A673 (cell line): ENCODE data around the gene JCAD. TPM values are rescaled to one million over a fixed set of nuclear protein-coding genes. Genes with fewer than 3 reads are reported as not detected.

Experiments used
- BruUV-seq: library from RNA; stranded (reverse); fragments of 400-500 nt; replicated peaks from 2 replicates; lab custom pipeline; 2021; lab: Mats Ljungman, UMichigan
- CTCF ChIA-PET: fragments of 300-600 bp; sonication (Branson Sonifier 250); formaldehyde crosslinking; loops from one replicate; lab custom pipeline; 2022; ENCODE audit warnings: antibody characterized with exemption; lab: Charles Lee
- POLR2A ChIA-PET: fragments of 300-600 bp; sonication (Branson Sonifier 250); formaldehyde crosslinking; loops from one replicate; lab custom pipeline; 2022; ENCODE audit warnings: antibody characterized with exemption; ENCODE audit not compliant: low non-redundant PET; lab: Charles Lee
- DNase-seq: peaks from one replicate; pipeline ENCODE4 v3.0.0-alpha.2; 2015; ENCODE audit warnings: low spot score
- H3K27ac ChIP-seq: fragments of 200-600 bp; sonication (generic); 2 replicates; pipeline ENCODE4 v1.5.1; 2016; ENCODE audit warnings: mixed run types, low read depth, mild to moderate bottlenecking, mixed read lengths, antibody characterized with exemption, low read length; ENCODE audit not compliant: poor library complexity, severe bottlenecking
- H3K27me3 ChIP-seq: fragments of 200-600 bp; sonication (generic); replicated peaks from 2 replicates; pipeline ENCODE4 v1.6.1; 2017; ENCODE audit warnings: mixed run types, low read depth, mild to moderate bottlenecking, mixed read lengths, antibody characterized with exemption, low read length; ENCODE audit not compliant: insufficient read depth, poor library complexity
- H3K36me3 ChIP-seq: fragments of 200-600 bp; sonication (generic); 2 replicates; pipeline ENCODE4 v1.6.1; 2016; ENCODE audit warnings: mixed run types, mild to moderate bottlenecking, mixed read lengths, antibody characterized with exemption, low read length; ENCODE audit not compliant: insufficient read depth, poor library complexity, severe bottlenecking
- H3K4me1 ChIP-seq: fragments of 200-600 bp; sonication (generic); 2 replicates; pipeline ENCODE4 v1.6.1; 2017; ENCODE audit warnings: mixed run types, mild to moderate bottlenecking, mixed read lengths, antibody characterized with exemption, low read length; ENCODE audit not compliant: insufficient read depth, poor library complexity, severe bottlenecking
- H3K4me3 ChIP-seq: fragments of 200-600 bp; sonication (generic); 2 replicates; pipeline ENCODE4 v1.5.1; 2016; ENCODE audit warnings: low read depth, mixed run types, mild to moderate bottlenecking, mixed read lengths, low read length; ENCODE audit not compliant: poor library complexity, severe bottlenecking
- H3K9me3 ChIP-seq: fragments of 200-600 bp; sonication (generic); 2 replicates; pipeline ENCODE4 v1.6.1; 2016; ENCODE audit warnings: mixed run types, low read depth, mild to moderate bottlenecking, mixed read lengths, antibody characterized with exemption, low read length; ENCODE audit not compliant: poor library complexity, severe bottlenecking
- EZH2 ChIP-seq: fragments of 200-600 bp; sonication (generic); IDR thresholded peaks from 2 replicates; pipeline ENCODE4 v1.6.1; 2017; ENCODE audit warnings: borderline replicate concordance, low read depth, mild to moderate bottlenecking, mixed read lengths, antibody characterized with exemption, low read length; ENCODE audit not compliant: poor library complexity, severe bottlenecking
- intact Hi-C: fragments of 100-400 bp; cut with micrococcal nuclease; formaldehyde crosslinking; loops from one replicate; pipeline ENCODE4 v1.10.0; 2022; ENCODE audit not compliant: unreplicated experiment
- total RNA-seq: library from RNA; stranded (reverse); gene quantifications from 2 replicates; pipeline ENCODE4 v1.2.3, GENCODE V29; 2021
- TF ChIP-seq, protein P1 (sequence below): fragments of 300-800, 200-600 bp; sonication (generic); conservative IDR thresholded peaks from 2 replicates; pipeline ENCODE4 v1.5.1; 2017; ENCODE audit warnings: low read depth, mild to moderate bottlenecking, antibody characterized with exemption, low read length, moderate library complexity, mixed read lengths

The JCAD gene
- total RNA-seq, 1 experiment from 2014 or later = 65.8 TPM

DNA sequence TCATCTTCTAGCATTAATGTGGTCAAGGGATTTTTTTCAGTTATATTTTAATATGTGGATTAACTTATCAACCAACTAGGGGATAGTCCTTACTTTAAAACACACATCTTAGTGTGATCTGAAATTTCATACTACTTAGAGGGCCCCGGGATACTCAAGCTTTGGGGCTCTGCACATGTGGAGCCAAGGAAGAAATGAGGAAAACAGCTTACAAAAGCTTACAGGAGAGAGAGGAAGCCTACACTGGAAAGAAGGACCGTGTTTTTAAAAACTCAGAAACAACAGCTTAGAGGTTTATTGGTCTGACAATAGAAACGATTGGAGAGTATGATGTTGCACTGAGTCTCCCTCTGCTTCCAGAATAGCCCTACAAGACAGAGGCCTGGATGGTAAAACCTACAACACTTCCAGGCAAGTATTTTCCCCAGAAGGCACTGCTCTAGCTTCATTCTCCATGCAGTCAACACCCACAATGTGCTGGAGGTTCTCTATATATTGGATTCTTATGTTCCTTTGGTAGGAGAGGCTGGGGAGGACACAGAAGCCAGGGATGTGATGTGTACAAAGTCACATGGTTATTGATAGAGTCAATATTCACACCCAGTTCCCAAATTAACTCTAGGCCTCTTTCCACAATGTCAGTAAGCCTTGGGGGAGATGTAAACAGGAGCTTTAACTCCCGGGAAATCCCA is 47.3 kb downstream of the JCAD start:
- Histone ChIP-seq H3K9me3 (no peaks in the 10 kb centered on the region), H3K36me3 (peaks cover 19% of the 10 kb centered on the region), H3K4me3 (no peak overlapping the region), H3K27me3 (no peaks in the 10 kb centered on the region), H3K27ac (no peak overlapping the region), H3K4me1 (peaks cover 25% of the 10 kb centered on the region)
- ChIA-PET CTCF (no interaction called here), POLR2A (no interaction called here)
- no peak for DNase-seq
- intact Hi-C loops = no loop called here
- BruUV-seq = no TSS peak
- TF ChIP-seq, protein P1, sequence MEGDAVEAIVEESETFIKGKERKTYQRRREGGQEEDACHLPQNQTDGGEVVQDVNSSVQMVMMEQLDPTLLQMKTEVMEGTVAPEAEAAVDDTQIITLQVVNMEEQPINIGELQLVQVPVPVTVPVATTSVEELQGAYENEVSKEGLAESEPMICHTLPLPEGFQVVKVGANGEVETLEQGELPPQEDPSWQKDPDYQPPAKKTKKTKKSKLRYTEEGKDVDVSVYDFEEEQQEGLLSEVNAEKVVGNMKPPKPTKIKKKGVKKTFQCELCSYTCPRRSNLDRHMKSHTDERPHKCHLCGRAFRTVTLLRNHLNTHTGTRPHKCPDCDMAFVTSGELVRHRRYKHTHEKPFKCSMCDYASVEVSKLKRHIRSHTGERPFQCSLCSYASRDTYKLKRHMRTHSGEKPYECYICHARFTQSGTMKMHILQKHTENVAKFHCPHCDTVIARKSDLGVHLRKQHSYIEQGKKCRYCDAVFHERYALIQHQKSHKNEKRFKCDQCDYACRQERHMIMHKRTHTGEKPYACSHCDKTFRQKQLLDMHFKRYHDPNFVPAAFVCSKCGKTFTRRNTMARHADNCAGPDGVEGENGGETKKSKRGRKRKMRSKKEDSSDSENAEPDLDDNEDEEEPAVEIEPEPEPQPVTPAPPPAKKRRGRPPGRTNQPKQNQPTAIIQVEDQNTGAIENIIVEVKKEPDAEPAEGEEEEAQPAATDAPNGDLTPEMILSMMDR = no peak
- TF ChIP-seq EZH2 = no peak

DNA sequence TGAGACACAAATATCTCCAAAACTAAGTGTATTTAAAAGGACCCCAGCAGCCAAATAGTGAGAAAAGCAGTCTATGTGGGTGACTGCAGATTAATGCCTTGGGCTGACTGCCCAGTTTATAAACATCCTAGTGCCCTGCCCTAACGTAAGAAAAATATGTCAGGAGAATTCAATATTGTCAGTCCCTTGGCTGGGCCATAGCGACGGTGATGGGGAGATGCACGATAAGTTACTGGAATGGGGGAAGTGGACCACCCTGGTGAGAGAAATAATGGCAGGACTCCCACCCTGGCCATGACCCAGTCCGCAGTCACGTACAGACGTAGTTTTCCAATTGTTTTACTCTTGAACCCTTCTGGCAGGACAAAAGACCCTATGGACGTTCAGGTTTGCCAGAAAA is 48.0 kb downstream of the JCAD start:
- ChIA-PET CTCF (no interaction called here), POLR2A (no interaction called here)
- H3K4me1 ChIP-seq = peaks cover 30% of the 10 kb centered on the region
- DNase-seq = no peak
- no peak overlapping the region for H3K4me3 ChIP-seq
- no peaks in the 10 kb centered on the region for H3K9me3 ChIP-seq
- no peak overlapping the region for H3K27ac ChIP-seq
- BruUV-seq = no TSS peak
- TF ChIP-seq, protein P1 = no peak
- TF ChIP-seq EZH2 = no peak
- H3K36me3 ChIP-seq = peaks cover 12% of the 10 kb centered on the region
- intact Hi-C loops = no loop called here
- H3K27me3 ChIP-seq = no peaks in the 10 kb centered on the region

GRCh38 chr10:30007406-30007805 is 52.0 kb downstream of the JCAD start:
- BruUV-seq = no TSS peak
- no peaks in the 10 kb centered on the region for H3K36me3 ChIP-seq
- H3K9me3 ChIP-seq = no peaks in the 10 kb centered on the region
- H3K4me3 ChIP-seq = no peak overlapping the region
- intact Hi-C loops = no loop called here
- no peak overlapping the region for H3K27ac ChIP-seq
- no peaks in the 10 kb centered on the region for H3K27me3 ChIP-seq
- DNase-seq = no peak
- TF ChIP-seq, protein P1 = no peak
- no peak for TF ChIP-seq EZH2
- ChIA-PET CTCF (no interaction called here), POLR2A (no interaction called here)
- peaks cover 13% of the 10 kb centered on the region for H3K4me1 ChIP-seq
